ENCODE results near the gene MYO5C.

DNA sequence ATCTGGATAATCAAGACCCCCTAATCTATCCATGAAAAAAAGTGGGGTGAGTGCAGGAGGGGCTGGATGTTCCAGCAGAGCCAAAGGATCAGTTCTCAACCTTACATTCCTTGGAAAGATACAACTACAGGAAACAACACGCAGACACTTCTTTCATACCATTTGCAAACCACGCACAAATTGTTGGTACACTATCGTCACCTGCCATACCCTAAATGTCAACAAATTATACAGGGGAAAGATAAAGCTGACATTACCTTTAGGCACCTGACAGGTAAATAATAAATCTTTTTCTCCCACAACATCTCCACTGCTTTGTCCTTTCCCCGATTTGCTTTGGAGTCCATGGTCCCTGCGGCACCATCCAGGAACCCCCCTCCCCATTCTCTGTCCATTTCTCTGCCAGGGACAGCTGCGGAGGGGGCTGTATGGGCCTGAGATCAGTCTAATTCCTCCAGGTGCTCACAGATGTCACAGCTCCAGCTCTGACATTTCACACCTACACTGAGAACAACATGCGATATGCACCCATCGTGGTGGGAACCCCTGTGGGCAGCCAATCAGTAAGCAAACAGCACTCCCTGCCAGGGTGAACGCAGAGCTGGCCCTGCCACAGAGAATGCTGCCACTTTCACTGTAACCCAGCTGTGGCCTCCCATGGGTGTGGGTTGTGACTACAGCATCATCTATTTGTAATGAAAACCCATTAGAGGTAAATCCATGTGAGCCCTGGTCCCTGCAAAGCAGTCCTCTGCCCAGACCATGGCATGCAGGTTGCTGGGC lies 145.4 kb downstream of the MYO5C start:
- TF ChIP-seq CTCF (conservative IDR thresholded peaks at IDR 0.05) (no peak), ZFX (IDR thresholded peaks at IDR 0.05) (no peak)
